ENCODE data around the gene DMWD. TPM values are rescaled to one million over a fixed set of nuclear protein-coding genes. Genes with fewer than 3 reads are reported as not detected.

DMWD gene
- total and polyA plus RNA-seq, 2 of the 13 experiments (the other 11 are each of a cell fraction or from before 2014, with no cell fraction given), result 10.3 to 14.9 TPM

- no peak for TF ChIP-seq POLR2AphosphoS5 (IDR thresholded peaks at IDR 0.05; ENCODE audit: low read depth, low read length)
- TF ChIP-seq ZNF549 (CRISPR knock-in tag; IDR thresholded peaks at IDR 0.05), result no peak
- no peak for TF ChIP-seq RFX5 (IDR thresholded peaks at IDR 0.05; ENCODE audit: low read depth, low read length)
- TF ChIP-seq MEIS1 (CRISPR knock-in tag; IDR thresholded peaks at IDR 0.05; ENCODE audit: borderline replicate concordance), result 0 out of 2 replicates have a peak, but pooled peaks have one; percentile 31
- peak; percentile 1; the same call in 1 of the 2 replicates for TF ChIP-seq ZBTB38 (CRISPR knock-in tag; IDR thresholded peaks at IDR 0.05)
- 0 out of 2 replicates have a peak, but pooled peaks have one; percentile 40 for TF ChIP-seq CSRNP1 (CRISPR knock-in tag; IDR thresholded peaks at IDR 0.05)
- TF ChIP-seq NR1H2 (CRISPR knock-in tag; IDR thresholded peaks at IDR 0.05; ENCODE audit: borderline replicate concordance, low read depth), result no peak
Observed at GRCh38 chr19:45766869-45767346, 25.7 kb downstream of the DMWD start (continued).

- intact Hi-C loops (cut with micrococcal nuclease; ENCODE audit: unreplicated experiment), result loop anchor here (5.0 kb wide), 1 partner anchor 34 kb away; the partner anchor contains the start of genes FBXO46 and MEIOSIN
- 80% methylated on average over 11 of the region's 17 CpGs for WGBS (ENCODE audit: low lambda C conversion rate)
- POLR2A ChIA-PET, result interaction anchor here (0.8 to 4.7 kb wide), 9 partner anchors 7 to 98 kb away, joined by 3 to 35 read pairs (median 9); partner anchors contain the start of genes DMWD, FBXO46, FOXA3 and QPCTL
- Histone ChIP-seq H3K4me2 (ENCODE audit: low read depth, low read length) (peak overlapping the region; percentile 93), H3K9me3 (ENCODE audit: low read length) (no peaks in the 10 kb centered on the region), H3K27me3 (ENCODE audit: control insufficient read depth in 1 of 2, insufficient read depth in 2 of 2, low read length in 2 of 2) (peaks cover 8 to 17% of the 10 kb centered on the region in 2 experiments; a peak in 3 of 5 replicates), H2AFZ (ENCODE audit: low read length) (no peak overlapping the region), H3K9ac (ENCODE audit: insufficient read depth, low read depth, low read length) (peak overlapping the region; percentile 91), H3K36me3 (replicated peaks in 1 of 2; ENCODE audit: control insufficient read depth in 1 of 2, insufficient read depth in 2 of 2, low read length in 2 of 2) (no peaks in the 10 kb centered on the region), H3K4me1 (ENCODE audit: insufficient read depth, low read length) (peaks cover 16% of the 10 kb centered on the region), H3K79me2 (ENCODE audit: insufficient read depth, low read length) (peaks cover 3% of the 10 kb centered on the region), H3K4me3 (replicated peaks in 1 of 3; ENCODE audit: insufficient read depth in 1 of 3, low read depth in 2 of 3, low read length in 3 of 3) (peak overlapping the region; percentile 75 to 87 (median 76); a peak in 5 of 6 replicates), H3K27ac (ENCODE audit: extremely low read length, insufficient read depth, low read length) (no peak overlapping the region), H4K20me1 (ENCODE audit: insufficient read depth, low read length) (no peaks in the 10 kb centered on the region)
- no TSS peak for BruUV-seq (replicated peaks)
- CTCF ChIA-PET (ENCODE audit: low intra/inter-chr PET ratio, low total read pairs), result no interaction called here
- in situ Hi-C loops (cut with HindIII; ENCODE audit: extremely low pct_ligation_motif_present, low pct_unique_long_range_greater_than_20kb), result no loop called here
- no peak for DNase-seq (ENCODE audit: low spot score)
- ATAC-seq, result no peak
- no peak for TF ChIP-seq MED8 (CRISPR knock-in tag; IDR thresholded peaks at IDR 0.05; ENCODE audit: insufficient replicate concordance)
- no peak for TF ChIP-seq NR2F6 (IDR thresholded peaks at IDR 0.05)
- no peak for TF ChIP-seq NR2F6 (CRISPR knock-in tag; IDR thresholded peaks at IDR 0.05)
- TF ChIP-seq TCF12 (IDR thresholded peaks at IDR 0.05), result no peak
- TF ChIP-seq TCF12 (CRISPR knock-in tag; IDR thresholded peaks at IDR 0.05), result 0 out of 2 replicates have a peak, but pooled peaks have one; percentile 35
- TF ChIP-seq AGO2 (optimal IDR thresholded peaks at IDR 0.05; ENCODE audit: low read depth, low read length), result peak; percentile 4
- TF ChIP-seq ZNF776 (CRISPR knock-in tag; IDR thresholded peaks at IDR 0.05), result 0 out of 2 replicates have a peak, but pooled peaks have one; percentile 30
- TF ChIP-seq AKAP8 (CRISPR knock-in tag; IDR thresholded peaks at IDR 0.05), result peak; percentile 9; the same call in 1 of the 2 replicates
- 0 out of 2 replicates have a peak, but pooled peaks have one; percentile 38 for TF ChIP-seq ZNF235 (CRISPR knock-in tag; IDR thresholded peaks at IDR 0.05; ENCODE audit: borderline replicate concordance)
- 0 out of 2 replicates have a peak, but pooled peaks have one; percentile 3 for TF ChIP-seq ZNF777 (CRISPR knock-in tag; IDR thresholded peaks at IDR 0.05)
- TF ChIP-seq ZNF333 (CRISPR knock-in tag; IDR thresholded peaks at IDR 0.05; ENCODE audit: borderline replicate concordance), result 0 out of 2 replicates have a peak, but pooled peaks have one; percentile 47
- no peak for FAIRE-seq
Observed at GRCh38 chr19:45766296-45766868, 26.3 kb downstream of the DMWD start.
